Gastrocnemius medialis (tissue), 4 donors: ENCODE results near the gene CRYGN.

Experiments
- POLR2A ChIP-seq, 2 donors: fragments of 450-650 bp; IDR thresholded peaks; one replicate each; pipeline ENCODE4 v1.6.1; 2017; ENCODE audit warnings: antibody characterized with exemption in 2 of 2, mild to moderate bottlenecking in 2 of 2, moderate library complexity in 2 of 2
- TF ChIP-seq, protein P1 (sequence below), 5 experiments: fragments of 450-650 bp in 3 of 5; fragments of 200-600 bp in 2 of 5; sonication (generic) in 2 of 5; IDR thresholded peaks in 4 of 5; conservative IDR thresholded peaks in 1 of 5; 1 replicate in 4 of 5; 2 replicates in 1 of 5; pipeline ENCODE4 v1.5.1; 2016 to 2019; ENCODE audit warnings: antibody characterized with exemption in 5 of 5, mild to moderate bottlenecking in 3 of 5, moderate library complexity in 3 of 5

DNA sequence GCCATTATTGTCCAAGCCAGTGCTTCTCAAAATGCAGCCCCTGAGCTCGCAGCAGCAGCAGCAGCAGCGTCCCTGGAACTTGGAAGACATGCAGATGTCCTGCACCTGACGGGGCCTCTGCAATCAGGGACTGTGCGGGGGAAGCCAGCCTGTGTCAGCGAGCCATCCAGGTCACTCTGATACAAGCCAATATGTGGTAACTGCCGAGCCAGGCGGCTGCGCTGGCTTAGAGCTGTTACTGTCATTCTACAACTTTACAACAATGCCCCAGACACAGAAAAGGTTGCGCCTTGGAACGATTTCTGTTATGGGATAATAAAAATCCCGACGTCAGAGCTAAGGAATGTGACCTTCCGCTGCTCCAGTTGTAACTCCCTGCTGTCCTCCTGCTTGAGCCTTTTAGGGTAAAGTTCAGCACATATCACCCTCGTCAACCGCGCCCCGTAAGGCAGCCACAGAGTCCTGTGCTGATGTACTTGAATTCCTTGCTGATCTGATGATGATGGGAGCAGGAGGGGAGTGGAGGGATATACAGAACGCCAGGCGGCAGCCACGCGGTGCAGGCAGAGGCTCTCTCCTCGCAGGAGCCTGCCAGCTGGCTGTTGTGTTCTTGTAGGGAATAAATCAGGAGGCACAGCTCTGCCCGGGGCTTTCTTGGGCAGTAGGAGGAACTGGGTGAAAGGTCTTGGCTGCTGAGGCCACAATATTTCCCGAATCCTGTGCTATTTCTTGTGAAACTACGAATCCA is 20.0 kb upstream of the CRYGN start:
- TF ChIP-seq POLR2A (IDR thresholded peaks at IDR 0.05) = peak; percentile 13 to 42
- TF ChIP-seq, protein P1, sequence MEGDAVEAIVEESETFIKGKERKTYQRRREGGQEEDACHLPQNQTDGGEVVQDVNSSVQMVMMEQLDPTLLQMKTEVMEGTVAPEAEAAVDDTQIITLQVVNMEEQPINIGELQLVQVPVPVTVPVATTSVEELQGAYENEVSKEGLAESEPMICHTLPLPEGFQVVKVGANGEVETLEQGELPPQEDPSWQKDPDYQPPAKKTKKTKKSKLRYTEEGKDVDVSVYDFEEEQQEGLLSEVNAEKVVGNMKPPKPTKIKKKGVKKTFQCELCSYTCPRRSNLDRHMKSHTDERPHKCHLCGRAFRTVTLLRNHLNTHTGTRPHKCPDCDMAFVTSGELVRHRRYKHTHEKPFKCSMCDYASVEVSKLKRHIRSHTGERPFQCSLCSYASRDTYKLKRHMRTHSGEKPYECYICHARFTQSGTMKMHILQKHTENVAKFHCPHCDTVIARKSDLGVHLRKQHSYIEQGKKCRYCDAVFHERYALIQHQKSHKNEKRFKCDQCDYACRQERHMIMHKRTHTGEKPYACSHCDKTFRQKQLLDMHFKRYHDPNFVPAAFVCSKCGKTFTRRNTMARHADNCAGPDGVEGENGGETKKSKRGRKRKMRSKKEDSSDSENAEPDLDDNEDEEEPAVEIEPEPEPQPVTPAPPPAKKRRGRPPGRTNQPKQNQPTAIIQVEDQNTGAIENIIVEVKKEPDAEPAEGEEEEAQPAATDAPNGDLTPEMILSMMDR (IDR thresholded peaks at IDR 0.05 in 4 of 5, conservative IDR thresholded peaks at IDR 0.05 in 1 of 5) = peak in 2 of 5 experiments; percentile 25 to 45
